K562 (cell line): ENCODE results near the gene HBG1. TPM values are rescaled to one million over a fixed set of nuclear protein-coding genes. Genes with fewer than 3 reads are reported as not detected.

ENCODE experiments used
- CBX8 ChIP-seq: fragments of 200-600 bp; sonication (generic); IDR thresholded peaks from 2 replicates; pipeline ENCODE4 v1.6.1; 2012; ENCODE audit warnings: borderline replicate concordance, mixed run types, low read depth, mild to moderate bottlenecking, moderate library complexity, mixed read lengths, low read length, control low read depth, inconsistent platforms; ENCODE audit not compliant: poor library complexity, severe bottlenecking; ENCODE audit errors: extremely low read depth
- CHCHD3 ChIP-seq: fragments of 250-450 bp; sonication (Bioruptor Pico); IDR thresholded peaks from 2 replicates; pipeline ENCODE4 v2.1.2; 2022; ENCODE audit warnings: mild to moderate bottlenecking
- CREB3 ChIP-seq: fragments of 450-650 bp; conservative IDR thresholded peaks from 2 replicates; pipeline ENCODE4 v1.6.1; 2016; ENCODE audit warnings: missing genetic modification characterization, low read depth, mild to moderate bottlenecking, missing compliant biosample characterization, moderate library complexity
- DNMT1 ChIP-seq: fragments of 450-650 bp; IDR thresholded peaks from 2 replicates; pipeline ENCODE4 v1.6.1; 2016; ENCODE audit warnings: antibody characterized with exemption, mild to moderate bottlenecking
- FIP1L1 ChIP-seq: fragments of 200-400 bp; formaldehyde crosslinking; IDR thresholded peaks from 2 replicates; pipeline ENCODE4 v1.6.1; 2018; ENCODE audit warnings: mild to moderate bottlenecking, low read depth, low read length; ENCODE audit not compliant: poor library complexity, severe bottlenecking
- HDAC2 ChIP-seq: fragments of 450-650 bp; IDR thresholded peaks from 2 replicates; pipeline ENCODE4 v1.6.1; 2016; ENCODE audit warnings: mild to moderate bottlenecking
- HIVEP1 ChIP-seq: fragments of 250-450 bp; sonication (Bioruptor Pico); IDR thresholded peaks from 2 replicates; pipeline ENCODE4 v1.4.0; 2020; ENCODE audit warnings: mild to moderate bottlenecking
- JUNB ChIP-seq: fragments of 450-650 bp; formaldehyde crosslinking; conservative IDR thresholded peaks from 2 replicates; pipeline ENCODE4 v1.4.0; 2020; ENCODE audit warnings: mild to moderate bottlenecking
- KAT2B ChIP-seq: IDR thresholded peaks from one replicate; pipeline ENCODE4 v1.6.1; 2012; ENCODE audit warnings: low read depth, mild to moderate bottlenecking, control low read depth, inconsistent platforms, low read length, moderate library complexity
- KHSRP ChIP-seq: fragments of 450-650 bp; IDR thresholded peaks from 2 replicates; pipeline ENCODE4 v1.6.1; 2017
- MCM3 ChIP-seq: fragments of 450-650 bp; IDR thresholded peaks from 2 replicates; pipeline ENCODE4 v1.6.1; 2016
- MCM7 ChIP-seq, 2 experiments: fragments of 450-650 bp; IDR thresholded peaks; 2 replicates each; pipeline ENCODE4 v1.6.1; 2016 to 2018
- MEF2D ChIP-seq: conservative IDR thresholded peaks from 2 replicates; pipeline ENCODE4 v1.6.1; 2016; ENCODE audit warnings: low read depth, missing genetic modification characterization, missing compliant biosample characterization
- PYGO2 ChIP-seq: fragments of 450-650 bp; IDR thresholded peaks from 2 replicates; pipeline ENCODE4 v1.6.1; 2016; ENCODE audit warnings: mild to moderate bottlenecking, missing genetic modification characterization, moderate library complexity, missing compliant biosample characterization
- RREB1 ChIP-seq: fragments of 250-450 bp; sonication (Bioruptor Pico); IDR thresholded peaks from 2 replicates; pipeline ENCODE4 v1.4.0; 2020
- ZEB2 ChIP-seq: fragments of 450-650 bp; IDR thresholded peaks from 2 replicates; pipeline ENCODE4 v1.6.1; 2016
- ZZZ3 ChIP-seq: fragments of 450-650 bp; IDR thresholded peaks from 2 replicates; pipeline ENCODE4 v1.6.1; 2016; ENCODE audit warnings: antibody characterized with exemption, mild to moderate bottlenecking, moderate library complexity
- polyA plus RNA-seq, 8 experiments: library from polyadenylated mRNA; depleted of rRNA in 4 of 8; stranded (reverse) in 5 of 8; unstranded in 3 of 8; fragments of >200 nt; fragmentation: Nextera tagmentation in 2 of 8; fragmentation: Illumina TruSeq in 1 of 8; extraction: Ambion mirVana in 2 of 8; extraction: Trizol in 1 of 8; gene quantifications; 2 replicates each; pipeline versions ENCODE4 v1.2.1 to v1.2.3, GENCODE V29; 2011 to 2014; ENCODE audit warnings: inconsistent platforms in 1 of 8, missing spikeins in 1 of 8
- total RNA-seq, 7 experiments: library from RNA; depleted of rRNA in 6 of 7; stranded (reverse); fragments of >200 nt in 6 of 7; fragmentation: Illumina TruSeq in 2 of 7; extraction: Trizol in 2 of 7; gene quantifications; 2 replicates each; pipeline versions ENCODE4 v1.2.1 to v1.2.3, GENCODE V29; 2011 to 2021; ENCODE audit warnings: low replicate concordance in 1 of 7
- TF ChIP-seq, protein P1 (sequence below): sonication (generic); formaldehyde crosslinking; IDR thresholded peaks from 2 replicates; pipeline ENCODE4 v1.8.0; 2022; ENCODE audit warnings: mild to moderate bottlenecking, missing genetic modification reagents
- TF ChIP-seq, protein P2 (sequence below): fragments of 250-450 bp; sonication (Bioruptor Pico); IDR thresholded peaks from 2 replicates; pipeline ENCODE4 v1.5.1; 2021; ENCODE audit warnings: mild to moderate bottlenecking

HBG1 gene
- total and polyA plus RNA-seq, 9 of the 15 experiments (the other 6 are each of a cell fraction or from before 2014, with no cell fraction given) = 1,066 to 16,338 (median 4,898) TPM

GRCh38 chr11:5235364-5236095, 14.1 kb downstream of the HBG1 start (continued):
- no peak for TF ChIP-seq CREB3 (tag)
- peak; percentile 37; the same call in 1 of the 2 replicates for TF ChIP-seq DNMT1
- TF ChIP-seq MCM7 (IDR thresholded peaks at IDR 0.05) = 0 out of 4 replicates have a peak, but pooled peaks of 1 of the 2 experiments have one; percentile 48
- TF ChIP-seq ZZZ3 = no peak; the same call in 1 of the 2 replicates
- TF ChIP-seq, protein P1, sequence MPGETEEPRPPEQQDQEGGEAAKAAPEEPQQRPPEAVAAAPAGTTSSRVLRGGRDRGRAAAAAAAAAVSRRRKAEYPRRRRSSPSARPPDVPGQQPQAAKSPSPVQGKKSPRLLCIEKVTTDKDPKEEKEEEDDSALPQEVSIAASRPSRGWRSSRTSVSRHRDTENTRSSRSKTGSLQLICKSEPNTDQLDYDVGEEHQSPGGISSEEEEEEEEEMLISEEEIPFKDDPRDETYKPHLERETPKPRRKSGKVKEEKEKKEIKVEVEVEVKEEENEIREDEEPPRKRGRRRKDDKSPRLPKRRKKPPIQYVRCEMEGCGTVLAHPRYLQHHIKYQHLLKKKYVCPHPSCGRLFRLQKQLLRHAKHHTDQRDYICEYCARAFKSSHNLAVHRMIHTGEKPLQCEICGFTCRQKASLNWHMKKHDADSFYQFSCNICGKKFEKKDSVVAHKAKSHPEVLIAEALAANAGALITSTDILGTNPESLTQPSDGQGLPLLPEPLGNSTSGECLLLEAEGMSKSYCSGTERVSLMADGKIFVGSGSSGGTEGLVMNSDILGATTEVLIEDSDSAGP (CRISPR knock-in tag) = no peak
- TF ChIP-seq HDAC2 = 0 out of 2 replicates have a peak, but pooled peaks have one; percentile 32
- no peak for TF ChIP-seq KHSRP
- TF ChIP-seq CHCHD3 (CRISPR knock-in tag) = no peak
- no peak for TF ChIP-seq MCM3
- no peak for TF ChIP-seq ZEB2
- TF ChIP-seq PYGO2 (tag) = no peak
- TF ChIP-seq MEF2D (tag) = peak; percentile 71; the same call in 1 of the 2 replicates
- TF ChIP-seq, protein P2, sequence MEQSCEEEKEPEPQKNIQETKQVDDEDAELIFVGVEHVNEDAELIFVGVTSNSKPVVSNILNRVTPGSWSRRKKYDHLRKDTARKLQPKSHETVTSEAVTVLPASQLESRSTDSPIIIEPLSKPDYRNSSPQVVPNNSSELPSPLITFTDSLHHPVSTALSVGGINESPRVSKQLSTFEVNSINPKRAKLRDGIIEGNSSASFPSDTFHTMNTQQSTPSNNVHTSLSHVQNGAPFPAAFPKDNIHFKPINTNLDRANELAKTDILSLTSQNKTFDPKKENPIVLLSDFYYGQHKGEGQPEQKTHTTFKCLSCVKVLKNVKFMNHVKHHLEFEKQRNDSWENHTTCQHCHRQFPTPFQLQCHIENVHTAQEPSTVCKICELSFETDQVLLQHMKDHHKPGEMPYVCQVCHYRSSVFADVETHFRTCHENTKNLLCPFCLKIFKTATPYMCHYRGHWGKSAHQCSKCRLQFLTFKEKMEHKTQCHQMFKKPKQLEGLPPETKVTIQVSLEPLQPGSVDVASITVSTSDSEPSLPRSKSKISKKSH (CRISPR knock-in tag) = no peak
- no peak for TF ChIP-seq CBX8
- no peak for TF ChIP-seq JUNB (CRISPR knock-in tag)
- TF ChIP-seq KAT2B = no peak
- TF ChIP-seq RREB1 (CRISPR knock-in tag) = no peak
- no peak for TF ChIP-seq FIP1L1
- TF ChIP-seq HIVEP1 (CRISPR knock-in tag) = no peak
